Measurements from ENCODE around the gene ZFC3H1. TPM values are rescaled to one million over a fixed set of nuclear protein-coding genes. Genes with fewer than 3 reads are reported as not detected.
A peak's percentile ranks its signal among the peaks of the same experiment; 100 is the strongest.
"Not testable (repeated sequence)": the region's sequence is repeated elsewhere in the genome, so short reads cannot be mapped to it uniquely, and the experiment has no call there.

ZFC3H1 gene
- total and polyA plus RNA-seq, 2 of the 13 experiments (the other 11 are each of a cell fraction or from before 2014, with no cell fraction given): 17.1 to 38.3 TPM

DNA sequence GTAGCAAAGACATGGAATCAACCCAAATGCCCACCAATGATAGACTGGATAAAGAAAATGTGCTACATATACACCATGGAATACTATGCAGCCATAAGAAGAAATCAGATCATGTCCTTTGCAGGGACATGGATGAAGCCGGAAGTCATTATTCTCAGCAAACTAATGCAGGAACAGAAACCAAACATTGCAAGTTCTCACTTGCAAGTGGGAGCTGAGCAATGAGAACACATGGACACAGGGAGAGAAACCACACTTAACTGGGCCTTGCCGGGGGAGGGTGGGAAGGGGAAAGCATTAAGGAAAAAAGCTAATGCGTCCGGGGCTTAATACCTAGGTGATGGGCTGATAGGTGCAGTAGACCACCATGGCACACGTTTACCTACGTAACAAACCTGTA, 93.8 kb downstream of the ZFC3H1 start:
- H3K27ac ChIP-seq (ENCODE audit: extremely low read length, insufficient read depth, low read length); H3K9ac ChIP-seq (ENCODE audit: insufficient read depth, low read depth, low read length); ATAC-seq; CTCF ChIA-PET (ENCODE audit: low intra/inter-chr PET ratio, low total read pairs); H3K27me3 ChIP-seq (ENCODE audit: control insufficient read depth in 1 of 2, insufficient read depth in 2 of 2, low read length in 2 of 2); H4K20me1 ChIP-seq (ENCODE audit: insufficient read depth, low read length); BruUV-seq (replicated peaks); in situ Hi-C loops (cut with HindIII; ENCODE audit: extremely low pct_ligation_motif_present, low pct_unique_long_range_greater_than_20kb); DNase-seq (ENCODE audit: low spot score); intact Hi-C loops (cut with micrococcal nuclease; ENCODE audit: unreplicated experiment); POLR2A ChIA-PET; FAIRE-seq; H3K4me3 ChIP-seq (replicated peaks in 1 of 3; ENCODE audit: insufficient read depth in 1 of 3, low read depth in 2 of 3, low read length in 3 of 3); H3K4me2 ChIP-seq (ENCODE audit: low read depth, low read length); H3K79me2 ChIP-seq (ENCODE audit: insufficient read depth, low read length); H2AFZ ChIP-seq (ENCODE audit: low read length); H3K9me3 ChIP-seq (ENCODE audit: low read length); H3K4me1 ChIP-seq (ENCODE audit: insufficient read depth, low read length): not testable (repeated sequence)
- H3K36me3 ChIP-seq (replicated peaks in 1 of 2; ENCODE audit: control insufficient read depth in 1 of 2, insufficient read depth in 2 of 2, low read length in 2 of 2): peaks cover 18 to 67% of the 10 kb centered on the region in 2 experiments
- 97% methylated on average over 6 of the region's 6 CpGs for WGBS (ENCODE audit: low lambda C conversion rate)

DNA sequence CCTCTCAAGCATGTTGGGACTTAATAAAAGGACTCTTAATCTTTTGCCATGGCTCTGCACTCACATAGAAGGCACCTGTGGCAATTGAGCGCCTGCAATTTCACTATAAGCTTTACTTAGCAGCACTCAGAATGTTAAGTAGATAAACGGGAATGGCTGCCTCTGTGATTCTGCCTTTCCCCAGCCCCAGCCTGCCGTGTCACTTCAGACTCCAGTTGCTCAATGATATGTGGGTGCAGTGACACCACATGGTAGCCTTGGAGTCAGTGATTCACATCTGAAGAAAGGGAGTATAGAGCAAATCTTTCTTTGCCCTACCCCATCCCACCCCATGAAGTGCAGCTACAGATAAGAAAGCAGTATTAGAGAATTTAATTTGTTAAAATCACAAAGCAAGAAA, 96.1 kb downstream of the ZFC3H1 start:
- Histone ChIP-seq H3K4me1 (ENCODE audit: insufficient read depth, low read length) (no peaks in the 10 kb centered on the region), H3K9me3 (ENCODE audit: low read length) (no peaks in the 10 kb centered on the region), H3K4me3 (replicated peaks in 1 of 3; ENCODE audit: insufficient read depth in 1 of 3, low read depth in 2 of 3, low read length in 3 of 3) (no peak overlapping the region), H3K4me2 (ENCODE audit: low read depth, low read length) (no peak overlapping the region), H3K27me3 (ENCODE audit: control insufficient read depth in 1 of 2, insufficient read depth in 2 of 2, low read length in 2 of 2) (no peaks in the 10 kb centered on the region), H2AFZ (ENCODE audit: low read length) (no peak overlapping the region), H3K36me3 (replicated peaks in 1 of 2; ENCODE audit: control insufficient read depth in 1 of 2, insufficient read depth in 2 of 2, low read length in 2 of 2) (peaks cover 19 to 66% of the 10 kb centered on the region in 2 experiments), H3K9ac (ENCODE audit: insufficient read depth, low read depth, low read length) (no peak overlapping the region), H4K20me1 (ENCODE audit: insufficient read depth, low read length) (no peaks in the 10 kb centered on the region), H3K79me2 (ENCODE audit: insufficient read depth, low read length) (no peaks in the 10 kb centered on the region), H3K27ac (ENCODE audit: extremely low read length, insufficient read depth, low read length) (no peak overlapping the region)
- 87% methylated on average over 3 of the region's 3 CpGs for WGBS (ENCODE audit: low lambda C conversion rate)
- DNase-seq (ENCODE audit: low spot score) (no peak), ATAC-seq (no peak), FAIRE-seq (no peak)
- POLR2A ChIA-PET: no interaction called here
- no TSS peak for BruUV-seq (replicated peaks)
- intact Hi-C loops (cut with micrococcal nuclease; ENCODE audit: unreplicated experiment) (no loop called here), in situ Hi-C loops (cut with HindIII; ENCODE audit: extremely low pct_ligation_motif_present, low pct_unique_long_range_greater_than_20kb) (no loop called here)
- TF ChIP-seq STAG1 (CRISPR knock-in tag; IDR thresholded peaks at IDR 0.05) (peak; percentile 32), ZNF253 (CRISPR knock-in tag; IDR thresholded peaks at IDR 0.05; ENCODE audit: borderline replicate concordance) (no peak), ZSCAN29 (CRISPR knock-in tag; conservative IDR thresholded peaks at IDR 0.05) (no peak), MIXL1 (CRISPR knock-in tag; IDR thresholded peaks at IDR 0.05) (no peak)
- TF ChIP-seq, protein P1, sequence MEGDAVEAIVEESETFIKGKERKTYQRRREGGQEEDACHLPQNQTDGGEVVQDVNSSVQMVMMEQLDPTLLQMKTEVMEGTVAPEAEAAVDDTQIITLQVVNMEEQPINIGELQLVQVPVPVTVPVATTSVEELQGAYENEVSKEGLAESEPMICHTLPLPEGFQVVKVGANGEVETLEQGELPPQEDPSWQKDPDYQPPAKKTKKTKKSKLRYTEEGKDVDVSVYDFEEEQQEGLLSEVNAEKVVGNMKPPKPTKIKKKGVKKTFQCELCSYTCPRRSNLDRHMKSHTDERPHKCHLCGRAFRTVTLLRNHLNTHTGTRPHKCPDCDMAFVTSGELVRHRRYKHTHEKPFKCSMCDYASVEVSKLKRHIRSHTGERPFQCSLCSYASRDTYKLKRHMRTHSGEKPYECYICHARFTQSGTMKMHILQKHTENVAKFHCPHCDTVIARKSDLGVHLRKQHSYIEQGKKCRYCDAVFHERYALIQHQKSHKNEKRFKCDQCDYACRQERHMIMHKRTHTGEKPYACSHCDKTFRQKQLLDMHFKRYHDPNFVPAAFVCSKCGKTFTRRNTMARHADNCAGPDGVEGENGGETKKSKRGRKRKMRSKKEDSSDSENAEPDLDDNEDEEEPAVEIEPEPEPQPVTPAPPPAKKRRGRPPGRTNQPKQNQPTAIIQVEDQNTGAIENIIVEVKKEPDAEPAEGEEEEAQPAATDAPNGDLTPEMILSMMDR (CRISPR knock-in tag; IDR thresholded peaks at IDR 0.05): 0 out of 2 replicates have a peak, but pooled peaks have one; percentile 28
- CTCF ChIA-PET (ENCODE audit: low intra/inter-chr PET ratio, low total read pairs): no interaction called here

Data from HepG2 (cell line).